ENCODE results near the gene ACP5.
A peak's percentile ranks its signal among the peaks of the same experiment; 100 is the strongest.
"Not testable (repeated sequence)": the region's sequence is repeated elsewhere in the genome, so short reads cannot be mapped to it uniquely, and the experiment has no call there.

The ACP5 gene

DNA sequence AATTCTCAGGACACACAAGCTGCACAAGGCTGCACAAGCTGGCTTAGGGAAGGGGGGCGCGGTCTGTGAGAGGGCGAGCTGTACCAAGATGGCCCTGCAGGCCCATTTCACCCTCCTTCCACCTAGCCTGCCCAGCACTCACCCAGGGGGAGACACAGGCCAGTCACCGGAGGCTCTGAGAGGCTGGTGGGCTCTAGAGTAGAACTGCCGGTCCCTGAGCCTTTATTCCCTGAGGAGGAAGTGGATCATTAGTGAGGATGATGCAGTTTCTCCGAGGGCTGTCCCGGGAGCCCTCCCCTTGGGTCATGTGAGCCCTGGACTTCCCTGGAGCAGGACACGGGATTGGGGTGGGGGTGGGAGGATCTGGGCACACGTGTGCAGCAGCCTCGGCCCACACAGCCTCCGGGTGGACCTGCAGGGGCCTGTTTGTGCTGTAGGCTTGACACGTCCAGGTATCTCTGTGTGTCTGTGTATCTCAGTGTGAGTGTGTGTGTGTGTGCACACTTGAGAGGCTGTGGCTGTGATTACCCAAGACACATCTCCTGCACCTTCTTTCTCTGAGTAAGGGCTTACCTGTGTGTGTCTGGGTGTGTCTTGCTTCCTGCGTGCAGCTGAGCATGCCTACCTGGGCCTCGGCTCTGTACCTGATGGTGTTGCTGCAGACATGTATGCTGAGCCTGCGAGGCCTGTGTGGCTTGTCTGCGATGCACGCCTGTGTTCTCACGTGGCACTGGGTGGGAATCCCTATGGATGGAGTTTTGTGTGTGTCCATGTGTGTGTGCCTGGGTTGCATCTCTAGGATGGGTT is at the start of gene ACP5:
ACP5 (minus strand) TSS at position 195 of the 807 bp plus-strand sequence. CDS start 328 bp downstream, outside the sequence.
- no peaks in the 10 kb centered on the region for H3K36me3 Mint-ChIP-seq (ENCODE audit: low read depth)
- H3K4me3 Mint-ChIP-seq = peak within 1 kb of the TSS; percentile 44
- no peaks in the 10 kb centered on the region for H3K9me3 Mint-ChIP-seq
- peaks cover 56% of the 10 kb centered on the region for H3K27me3 Mint-ChIP-seq (ENCODE audit: low read depth, poor library complexity)
- no peak within 1 kb of the TSS for H3K27ac Mint-ChIP-seq
- peaks cover 30% of the 10 kb centered on the region for H3K4me1 Mint-ChIP-seq
- no peak for DNase-seq
- TF ChIP-seq, protein P1, sequence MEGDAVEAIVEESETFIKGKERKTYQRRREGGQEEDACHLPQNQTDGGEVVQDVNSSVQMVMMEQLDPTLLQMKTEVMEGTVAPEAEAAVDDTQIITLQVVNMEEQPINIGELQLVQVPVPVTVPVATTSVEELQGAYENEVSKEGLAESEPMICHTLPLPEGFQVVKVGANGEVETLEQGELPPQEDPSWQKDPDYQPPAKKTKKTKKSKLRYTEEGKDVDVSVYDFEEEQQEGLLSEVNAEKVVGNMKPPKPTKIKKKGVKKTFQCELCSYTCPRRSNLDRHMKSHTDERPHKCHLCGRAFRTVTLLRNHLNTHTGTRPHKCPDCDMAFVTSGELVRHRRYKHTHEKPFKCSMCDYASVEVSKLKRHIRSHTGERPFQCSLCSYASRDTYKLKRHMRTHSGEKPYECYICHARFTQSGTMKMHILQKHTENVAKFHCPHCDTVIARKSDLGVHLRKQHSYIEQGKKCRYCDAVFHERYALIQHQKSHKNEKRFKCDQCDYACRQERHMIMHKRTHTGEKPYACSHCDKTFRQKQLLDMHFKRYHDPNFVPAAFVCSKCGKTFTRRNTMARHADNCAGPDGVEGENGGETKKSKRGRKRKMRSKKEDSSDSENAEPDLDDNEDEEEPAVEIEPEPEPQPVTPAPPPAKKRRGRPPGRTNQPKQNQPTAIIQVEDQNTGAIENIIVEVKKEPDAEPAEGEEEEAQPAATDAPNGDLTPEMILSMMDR (IDR thresholded peaks at IDR 0.05) = no peak

DNA sequence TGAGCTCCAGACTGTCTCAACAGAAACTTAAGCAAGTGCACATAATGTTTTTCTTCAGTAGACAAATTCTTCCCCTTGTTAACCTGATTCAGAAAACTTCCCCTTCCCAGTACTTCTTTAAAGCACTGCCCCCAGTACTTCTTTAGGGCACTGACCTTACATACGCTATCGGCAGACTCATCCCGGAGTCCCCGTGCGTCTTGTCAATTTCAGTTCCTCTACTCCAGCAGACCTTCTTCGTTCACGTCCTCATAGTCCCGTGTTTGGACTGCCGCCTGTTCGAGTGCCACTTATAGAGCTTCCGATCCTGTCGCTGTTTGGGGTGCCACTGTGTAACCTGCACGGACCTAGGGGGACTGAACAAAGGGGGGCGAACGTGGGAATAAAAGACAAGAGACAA is 48.8 kb upstream of the ACP5 start:
- H3K4me1 Mint-ChIP-seq = no peaks in the 10 kb centered on the region
- H3K4me3 Mint-ChIP-seq = no peak overlapping the region
- peaks cover 32% of the 10 kb centered on the region for H3K27me3 Mint-ChIP-seq (ENCODE audit: low read depth, poor library complexity)
- TF ChIP-seq, protein P1 (IDR thresholded peaks at IDR 0.05) = no peak
- H3K27ac Mint-ChIP-seq = no peak overlapping the region
- DNase-seq = no peak
- H3K36me3 Mint-ChIP-seq (ENCODE audit: low read depth) = peaks cover 64% of the 10 kb centered on the region
- H3K9me3 Mint-ChIP-seq = peaks cover 78% of the 10 kb centered on the region

DNA sequence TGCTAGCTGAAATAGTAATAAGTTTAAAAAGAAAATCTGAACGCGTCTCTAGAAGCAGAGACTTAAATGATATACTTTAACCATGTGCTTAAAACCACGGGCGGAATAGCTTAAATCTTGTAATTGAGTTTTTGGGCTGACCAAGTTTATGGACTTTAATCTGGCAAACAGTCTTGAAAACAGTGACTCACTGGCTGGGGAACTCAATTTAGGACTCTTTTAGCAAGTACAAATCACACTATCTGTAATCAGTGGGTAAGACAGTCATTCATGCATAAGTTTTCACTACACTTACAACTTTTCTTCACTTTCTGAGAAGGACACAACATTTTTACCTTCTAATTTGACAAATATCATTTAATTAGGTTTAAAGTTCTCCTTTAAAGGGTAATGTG is 46.6 kb upstream of the ACP5 start:
- no peak for DNase-seq
- H3K27ac Mint-ChIP-seq = no peak overlapping the region
- TF ChIP-seq, protein P1 (IDR thresholded peaks at IDR 0.05) = no peak

DNA sequence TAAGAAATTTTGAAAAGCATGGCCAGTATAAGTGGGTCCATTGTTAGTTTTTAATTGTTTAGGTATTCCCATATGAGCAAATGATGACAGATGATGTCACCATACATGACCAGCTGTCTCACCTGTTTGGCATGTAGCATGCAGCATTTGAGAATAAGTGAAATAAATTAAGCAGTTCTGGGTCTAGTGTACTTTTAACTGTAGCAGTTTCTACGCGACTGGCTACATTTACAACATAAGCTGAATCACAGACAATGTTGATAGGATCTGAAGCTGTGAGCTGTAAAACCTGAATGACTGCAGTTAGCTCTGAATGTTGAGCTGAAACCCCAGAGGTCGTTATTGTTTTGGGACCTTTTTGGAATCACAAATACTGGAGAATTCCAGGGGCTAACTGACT is 45.0 kb upstream of the ACP5 start:
- not testable (repeated sequence) for H3K4me3 Mint-ChIP-seq, H3K4me1 Mint-ChIP-seq, H3K27ac Mint-ChIP-seq, DNase-seq
- H3K9me3 Mint-ChIP-seq = peaks cover 90% of the 10 kb centered on the region
- peaks cover 89% of the 10 kb centered on the region for H3K36me3 Mint-ChIP-seq (ENCODE audit: low read depth)
- H3K27me3 Mint-ChIP-seq (ENCODE audit: low read depth, poor library complexity) = peaks cover 29% of the 10 kb centered on the region

More for the DNA sequence above, 46.6 kb upstream of the ACP5 start:
- peaks cover 80% of the 10 kb centered on the region for H3K9me3 Mint-ChIP-seq
- peaks cover 29% of the 10 kb centered on the region for H3K27me3 Mint-ChIP-seq (ENCODE audit: low read depth, poor library complexity)
- H3K4me1 Mint-ChIP-seq = no peaks in the 10 kb centered on the region
- H3K4me3 Mint-ChIP-seq = no peak overlapping the region
- peaks cover 72% of the 10 kb centered on the region for H3K36me3 Mint-ChIP-seq (ENCODE audit: low read depth)

DNA sequence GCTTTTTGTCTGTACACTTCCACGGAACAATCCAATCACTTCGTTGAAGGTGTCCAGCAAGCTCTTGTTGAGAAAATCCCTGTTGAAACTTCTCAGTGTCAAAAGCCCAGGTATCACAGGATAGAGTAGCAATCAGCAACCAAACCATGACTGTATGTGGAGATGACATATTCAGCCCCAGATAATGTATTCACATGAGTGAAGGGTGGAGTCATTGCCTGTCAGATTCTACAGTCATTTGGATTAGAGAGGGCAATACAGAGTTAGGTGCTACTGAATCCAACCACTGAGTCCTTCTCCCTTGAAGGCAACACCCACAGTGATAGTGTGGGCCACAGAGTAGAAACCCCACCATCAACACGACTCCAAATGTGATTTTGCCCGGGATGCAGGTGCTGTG is 43.1 kb upstream of the ACP5 start:
- Mint-ChIP-seq H3K9me3 (peaks cover 95% of the 10 kb centered on the region), H3K4me1 (no peaks in the 10 kb centered on the region), H3K27me3 (ENCODE audit: low read depth, poor library complexity) (peaks cover 26% of the 10 kb centered on the region), H3K36me3 (ENCODE audit: low read depth) (peaks cover 94% of the 10 kb centered on the region), H3K4me3 (no peak overlapping the region), H3K27ac (no peak overlapping the region)
- TF ChIP-seq, protein P1 (IDR thresholded peaks at IDR 0.05) = no peak
- no peak for DNase-seq

DNA sequence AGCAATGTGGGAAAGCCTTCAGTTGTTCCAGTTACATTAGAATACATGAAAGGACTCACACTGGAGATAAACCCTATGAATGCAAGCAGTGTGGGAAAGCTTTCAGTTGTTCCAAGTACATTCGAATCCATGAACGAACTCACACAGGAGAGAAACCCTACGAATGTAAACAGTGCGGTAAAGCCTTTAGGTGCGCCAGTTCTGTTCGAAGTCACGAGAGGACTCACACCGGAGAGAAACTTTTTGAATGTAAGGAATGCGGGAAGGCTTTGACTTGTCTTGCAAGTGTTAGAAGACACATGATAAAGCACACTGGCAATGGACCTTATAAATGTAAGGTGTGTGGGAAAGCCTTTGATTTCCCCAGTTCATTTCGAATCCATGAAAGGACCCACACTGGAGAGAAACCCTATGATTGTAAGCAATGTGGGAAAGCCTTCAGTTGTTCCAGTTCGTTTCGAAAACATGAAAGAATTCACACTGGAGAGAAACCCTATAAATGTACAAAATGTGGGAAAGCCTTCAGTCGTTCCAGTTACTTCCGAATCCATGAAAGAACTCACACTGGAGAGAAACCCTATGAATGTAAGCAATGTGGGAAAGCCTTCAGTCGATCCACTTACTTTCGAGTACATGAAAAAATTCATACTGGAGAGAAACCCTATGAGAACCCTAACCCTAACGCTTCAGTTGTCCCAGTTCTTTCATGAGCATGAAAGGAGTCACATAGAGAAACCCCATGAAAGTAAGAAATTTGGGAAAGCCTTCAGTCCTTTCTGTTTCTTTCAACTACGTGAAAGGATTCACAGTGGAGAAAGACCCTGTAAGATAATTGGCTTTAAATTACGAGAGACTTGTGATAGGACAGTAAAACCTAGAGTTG is 40.0 kb upstream of the ACP5 start:
- no peak for DNase-seq
- H3K4me1 Mint-ChIP-seq = no peaks in the 10 kb centered on the region
- H3K27me3 Mint-ChIP-seq (ENCODE audit: low read depth, poor library complexity) = peaks cover 11% of the 10 kb centered on the region
- peaks cover 100% of the 10 kb centered on the region for H3K9me3 Mint-ChIP-seq
- TF ChIP-seq, protein P1 (IDR thresholded peaks at IDR 0.05) = no peak
- no peak overlapping the region for H3K4me3 Mint-ChIP-seq
- peaks cover 100% of the 10 kb centered on the region for H3K36me3 Mint-ChIP-seq (ENCODE audit: low read depth)
- no peak overlapping the region for H3K27ac Mint-ChIP-seq

All from nephron progenitor cell (in vitro differentiated cells).